Posterior cingulate gyrus (tissue), 11 donors: ENCODE results near the gene TLL2.

Experiments
- DNase-seq, 10 donors: peaks; one replicate each; pipeline versions ENCODE4 v3.0.0 to v3.0.0-alpha.2; 2020 to 2021; ENCODE audit warnings: mixed read lengths in 3 of 10
- intact Hi-C: fragments of 100-400 bp; cut with DNase I; formaldehyde crosslinking; loops from one replicate; pipeline ENCODE4 v1.15.1; 2023

TLL2 gene

DNA sequence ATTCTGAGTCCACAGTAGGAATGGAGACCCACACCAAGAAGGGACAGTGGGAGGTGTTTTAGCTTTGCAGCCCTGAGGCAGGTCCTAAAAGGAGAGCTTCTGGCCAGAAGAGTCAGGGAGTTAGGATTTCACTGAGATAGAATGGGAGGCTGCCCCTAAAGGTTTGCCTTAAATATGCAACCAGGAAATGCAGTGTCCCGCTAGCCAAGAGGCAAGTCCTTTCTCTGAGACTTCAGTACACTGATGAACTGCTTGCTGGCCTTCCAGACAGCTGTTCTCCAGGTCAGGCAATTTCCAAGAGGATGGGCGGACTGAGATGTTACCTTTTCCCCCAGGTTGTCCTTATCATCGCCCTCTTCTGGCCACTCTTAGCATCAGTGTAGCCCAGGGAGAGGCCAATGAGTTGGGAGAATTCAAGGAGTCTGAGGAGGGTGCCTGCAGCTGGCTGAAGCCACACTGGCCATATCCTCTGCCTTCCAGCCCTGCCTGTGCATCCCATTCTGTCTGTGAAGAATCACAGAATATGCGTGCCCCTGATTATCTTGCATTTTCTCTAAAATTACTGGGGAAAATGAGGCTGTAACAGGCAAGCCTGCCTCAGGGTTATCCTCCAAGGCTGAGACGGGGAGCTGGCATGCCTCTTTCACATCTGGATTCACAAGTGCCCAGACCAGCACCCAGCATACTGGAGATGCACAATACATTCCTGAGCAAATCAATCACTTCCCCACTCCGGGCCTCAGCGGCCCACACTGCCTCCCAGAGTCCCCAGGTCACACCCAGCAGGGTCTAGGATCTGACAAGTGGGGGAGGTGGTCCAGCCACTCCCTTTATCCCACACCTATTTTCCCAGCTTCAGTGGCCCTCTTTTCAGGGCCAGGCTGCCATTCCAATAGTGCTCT is 2.4 kb downstream of the TLL2 start:
- intact Hi-C loops, result loop anchor here (5.0 kb wide), 3 partner anchors 39 to 134 kb away; partner anchors contain the start of gene TM9SF3
- DNase-seq, result peak in 3 of 10 donors; percentile 31 to 40 (median 34)

DNA sequence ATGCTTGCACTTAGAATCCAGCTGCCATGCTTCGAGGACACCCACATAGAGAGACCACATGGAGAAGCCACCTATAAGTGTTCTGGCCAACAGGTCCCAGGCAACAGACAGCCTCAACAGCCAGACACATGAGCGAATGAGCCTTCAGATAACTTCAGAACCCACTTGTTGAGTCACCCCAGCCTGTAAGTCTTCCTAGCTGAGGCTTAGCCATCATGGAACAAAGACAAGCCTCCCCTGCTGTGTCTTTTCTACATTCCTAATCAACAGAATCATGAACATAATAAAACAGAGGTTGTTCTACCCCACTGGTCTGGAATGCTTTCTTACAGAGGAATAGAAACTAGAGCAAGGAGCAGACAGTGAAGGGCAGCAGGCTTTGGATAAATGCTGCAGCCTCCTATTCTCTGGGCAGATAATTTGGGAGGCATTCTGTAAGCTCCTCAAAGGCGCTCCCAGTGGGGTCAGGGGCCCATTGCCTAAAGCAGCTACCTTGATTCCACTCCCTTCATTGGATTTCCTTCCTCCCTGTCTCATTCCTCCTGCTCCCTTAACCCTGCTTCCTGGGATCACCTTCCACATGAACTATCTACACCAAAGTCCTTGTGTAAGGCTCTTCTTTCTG is 4.6 kb downstream of the TLL2 start:
- no peak for DNase-seq
- intact Hi-C loops, result no loop called here

- intact Hi-C loops, result no loop called here
- no peak for DNase-seq
Measured at GRCh38 chr10:96507044-96507443, 6.7 kb downstream of the TLL2 start.

GRCh38 chr10:96505150-96506136 is 8.3 kb downstream of the TLL2 start:
- no peak for DNase-seq
- intact Hi-C loops, result no loop called here

GRCh38 chr10:96502561-96503282 is 11.0 kb downstream of the TLL2 start:
- intact Hi-C loops, result no loop called here
- no peak for DNase-seq

GRCh38 chr10:96501985-96502384 is 11.7 kb downstream of the TLL2 start:
- intact Hi-C loops, result no loop called here
- no peak for DNase-seq

DNA sequence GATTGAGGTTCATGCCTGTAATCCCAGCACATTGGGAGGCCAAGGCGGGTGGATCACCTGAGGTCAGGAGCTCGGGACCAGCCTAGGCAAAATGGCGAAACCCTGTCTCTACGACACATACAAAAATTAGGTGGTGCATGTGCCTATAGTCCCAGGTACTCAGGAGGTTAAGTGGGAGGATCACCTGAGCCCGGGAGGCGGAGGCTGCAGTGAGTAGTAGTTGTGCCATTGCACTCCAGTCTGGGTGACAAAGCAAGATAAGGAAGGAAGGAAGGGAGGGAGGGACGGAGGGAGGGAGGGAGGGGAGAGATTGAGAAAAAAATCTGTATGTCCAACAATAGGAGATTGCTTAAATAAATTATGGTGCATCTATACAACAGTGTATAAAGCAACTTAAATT is 13.2 kb downstream of the TLL2 start:
- intact Hi-C loops, result no loop called here
- no peak for DNase-seq

DNA sequence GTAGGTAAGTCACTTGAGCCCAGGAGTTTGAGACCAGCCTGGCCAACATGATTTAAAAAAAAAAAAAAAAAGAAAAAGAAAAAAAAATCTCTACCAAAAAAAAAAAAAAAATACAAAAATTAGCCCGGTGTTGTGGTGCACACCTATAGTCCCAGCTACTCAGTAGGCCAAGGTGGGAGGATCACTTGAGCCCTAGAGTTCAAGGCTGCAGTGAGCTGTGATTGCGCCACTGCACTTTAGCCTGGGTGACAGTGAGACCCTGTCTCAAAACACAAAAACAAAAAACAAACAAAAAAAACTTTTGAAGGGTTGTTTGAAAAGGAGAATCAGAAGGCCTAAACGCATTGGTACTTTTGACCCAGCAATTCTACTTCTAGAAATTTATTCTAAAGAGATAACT is 13.7 kb downstream of the TLL2 start:
- DNase-seq, result no peak
- intact Hi-C loops, result no loop called here

- no peak for DNase-seq
- intact Hi-C loops, result no loop called here
Measured at GRCh38 chr10:96497391-96497790, 16.3 kb downstream of the TLL2 start.

GRCh38 chr10:96496281-96496925 is 17.3 kb downstream of the TLL2 start:
- intact Hi-C loops, result no loop called here
- no peak for DNase-seq

DNA sequence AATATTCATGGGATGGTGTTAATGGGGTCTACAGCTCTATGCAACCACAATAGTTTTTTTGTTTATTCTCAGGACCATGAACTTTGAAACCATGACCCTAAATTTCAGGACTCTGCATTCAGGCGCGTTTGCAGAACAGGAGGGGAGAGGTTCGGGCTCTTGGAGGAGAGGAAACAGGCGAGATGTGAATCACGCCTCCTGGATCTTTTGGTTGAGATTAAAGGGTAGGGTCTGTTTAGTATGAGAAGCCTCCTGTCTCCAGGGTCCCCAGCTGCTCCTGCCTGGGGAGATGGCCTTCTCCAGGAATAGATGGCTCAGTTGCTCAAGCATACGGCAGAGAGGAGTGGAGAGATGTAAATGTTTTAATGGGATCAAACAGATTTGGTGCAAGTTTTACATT is 18.2 kb downstream of the TLL2 start:
- intact Hi-C loops, result no loop called here
- no peak for DNase-seq

- no peak for DNase-seq
- intact Hi-C loops, result no loop called here
Measured at GRCh38 chr10:96494694-96495093, 19.0 kb downstream of the TLL2 start.

DNA sequence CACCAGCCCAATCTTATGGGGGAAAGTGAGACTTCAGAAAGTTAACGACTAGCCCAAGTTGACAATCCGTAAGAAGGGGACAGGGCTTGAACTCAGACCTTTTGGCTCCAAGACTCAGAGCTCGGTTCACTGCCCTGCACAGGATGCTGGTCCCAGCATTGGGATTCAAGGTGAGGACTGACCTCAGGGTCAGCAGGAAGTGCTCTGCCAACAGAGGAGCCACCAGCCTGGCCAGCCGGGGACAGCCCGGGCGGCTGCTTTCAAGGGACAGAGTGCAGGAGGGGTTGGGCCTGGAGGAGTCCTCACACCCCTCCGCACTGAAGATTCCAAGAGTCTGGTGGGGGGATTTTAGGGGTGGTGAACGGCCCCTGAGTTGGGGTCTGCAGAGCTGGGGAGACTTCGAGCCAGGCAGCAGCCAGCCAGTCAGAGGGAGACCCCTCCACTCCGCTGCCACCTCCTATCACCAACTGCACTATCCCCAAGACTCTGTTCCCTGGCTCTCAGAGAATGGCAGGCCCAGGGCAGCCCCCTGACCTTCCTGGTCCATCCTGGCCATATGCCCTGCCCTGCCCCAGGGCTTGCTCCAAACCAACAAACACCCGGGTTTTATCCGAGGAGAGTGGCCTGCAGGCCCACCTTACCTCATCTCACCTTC is 19.7 kb downstream of the TLL2 start:
- intact Hi-C loops, result no loop called here
- DNase-seq, result no peak

GRCh38 chr10:96493254-96493653 is 20.5 kb downstream of the TLL2 start:
- DNase-seq, result no peak

GRCh38 chr10:96491303-96491702 is 22.4 kb downstream of the TLL2 start:
- intact Hi-C loops, result no loop called here
- no peak for DNase-seq

More at GRCh38 chr10:96493254-96493653, 20.5 kb downstream of the TLL2 start:
- intact Hi-C loops, result no loop called here

DNA sequence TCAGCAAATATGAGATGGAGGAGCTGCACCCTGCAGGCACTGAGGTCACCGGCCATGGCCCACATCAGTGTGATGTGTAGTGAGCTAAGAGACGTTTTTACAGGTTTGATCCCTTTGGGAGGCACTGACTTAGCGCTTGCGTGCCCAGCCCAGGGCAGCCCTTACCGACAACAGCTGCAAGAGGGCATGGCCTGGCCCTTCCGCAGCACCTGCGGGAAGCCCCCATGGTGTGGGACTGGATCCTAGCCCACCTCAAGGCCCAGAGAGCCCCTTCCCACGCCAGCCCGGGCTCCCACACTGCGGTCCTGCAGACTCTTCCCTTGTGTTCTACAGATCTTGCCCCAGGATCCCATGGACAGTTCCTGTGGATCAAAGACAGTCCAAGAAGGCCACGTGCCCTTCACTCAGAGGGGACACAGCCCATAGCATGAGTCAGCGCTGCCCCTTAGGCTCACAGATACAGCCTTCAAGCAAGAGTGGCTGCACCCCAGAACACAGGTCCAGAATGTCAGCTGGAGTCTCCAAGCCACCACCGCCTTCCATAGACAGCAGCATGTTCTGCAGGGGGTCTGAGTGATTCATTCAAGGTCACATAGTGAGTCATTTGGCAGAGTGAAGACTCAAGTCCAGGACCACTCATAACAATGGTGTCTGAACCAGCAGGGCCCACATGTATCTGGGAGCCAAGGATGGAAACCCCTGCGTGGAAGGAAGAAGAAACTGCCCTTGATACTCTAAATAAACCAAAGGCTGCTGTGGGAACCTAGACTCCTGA is 25.4 kb downstream of the TLL2 start:
- intact Hi-C loops, result no loop called here
- DNase-seq, result peak in 1 of 10 donors; percentile 62

GRCh38 chr10:96482815-96483588 is 30.7 kb downstream of the TLL2 start:
- intact Hi-C loops, result no loop called here
- no peak for DNase-seq

DNA sequence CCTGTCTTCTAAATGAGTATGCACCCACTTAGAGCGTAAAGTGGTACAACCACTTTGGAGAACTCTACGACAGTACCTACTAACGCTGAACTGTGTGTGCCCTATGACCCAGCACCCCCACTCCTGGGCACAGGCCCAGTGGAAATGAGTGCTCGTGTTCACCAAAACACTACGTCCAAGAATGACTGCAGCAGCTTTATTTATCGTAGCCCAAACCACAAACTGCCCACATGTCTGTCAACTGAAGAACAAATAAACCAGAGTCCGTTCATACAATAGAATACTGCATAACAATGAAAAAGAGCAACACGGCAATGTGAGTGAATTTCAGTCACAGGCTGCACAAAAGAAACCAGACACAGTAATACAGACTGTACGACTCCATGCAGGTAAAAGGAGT is 35.4 kb downstream of the TLL2 start:
- intact Hi-C loops, result no loop called here

More for the DNA sequence above, 35.4 kb downstream of the TLL2 start:
- DNase-seq, result no peak
